ENCODE results near the gene ACAA2.
"Not testable (repeated sequence)": the region's sequence is repeated elsewhere in the genome, so short reads cannot be mapped to it uniquely, and the experiment has no call there.

Gene ACAA2

DNA sequence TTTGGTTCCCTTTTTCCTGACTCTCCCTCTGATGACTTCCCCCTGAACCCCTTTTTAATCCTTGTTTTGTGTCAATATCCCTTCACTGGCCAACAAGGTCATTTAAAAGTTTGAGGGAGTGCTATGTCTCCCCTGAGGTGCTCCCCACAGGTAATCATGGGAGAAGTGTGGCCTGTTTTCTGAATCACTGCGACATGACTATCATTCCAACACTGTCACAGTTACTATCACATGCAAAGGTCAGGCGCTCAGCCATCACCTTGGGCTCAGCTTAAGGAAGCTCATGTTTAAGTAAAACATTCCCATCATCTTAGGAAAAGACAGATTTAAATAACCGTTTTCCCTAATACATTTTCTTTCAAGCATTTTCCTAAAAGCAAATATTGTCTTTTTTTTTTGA, 20.9 kb upstream of the ACAA2 start:
- Mint-ChIP-seq H3K4me1 (no peaks in the 10 kb centered on the region), H3K36me3 (peaks cover 3% of the 10 kb centered on the region), H3K4me3 (no peak overlapping the region), H3K27ac (no peak overlapping the region), H3K27me3 (no peaks in the 10 kb centered on the region), H3K9me3 (no peaks in the 10 kb centered on the region)

DNA sequence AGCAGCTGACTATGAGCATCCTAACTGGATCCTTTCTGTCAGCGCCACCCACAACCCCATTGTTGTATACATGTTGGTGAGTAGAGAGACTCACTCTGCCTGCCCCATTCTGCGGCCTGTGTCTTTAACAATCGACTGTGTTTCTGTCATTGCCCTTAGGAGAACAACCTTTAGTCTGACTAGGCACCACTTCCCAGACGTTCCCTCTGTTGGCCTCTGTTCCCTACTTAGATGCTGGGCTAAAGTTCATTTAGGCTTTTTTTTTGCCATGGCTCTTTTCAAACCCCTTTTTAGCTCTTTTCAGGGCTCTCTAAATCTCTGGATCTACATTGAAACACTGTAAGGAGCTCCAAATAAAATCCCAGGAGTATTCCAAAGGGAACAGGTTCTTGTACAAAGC, 20.5 kb upstream of the ACAA2 start:
- peaks cover 3% of the 10 kb centered on the region for H3K36me3 Mint-ChIP-seq
- H3K27ac Mint-ChIP-seq = no peak overlapping the region
- H3K9me3 Mint-ChIP-seq = no peaks in the 10 kb centered on the region
- H3K4me1 Mint-ChIP-seq = no peaks in the 10 kb centered on the region
- H3K27me3 Mint-ChIP-seq = no peaks in the 10 kb centered on the region
- H3K4me3 Mint-ChIP-seq = no peak overlapping the region

DNA sequence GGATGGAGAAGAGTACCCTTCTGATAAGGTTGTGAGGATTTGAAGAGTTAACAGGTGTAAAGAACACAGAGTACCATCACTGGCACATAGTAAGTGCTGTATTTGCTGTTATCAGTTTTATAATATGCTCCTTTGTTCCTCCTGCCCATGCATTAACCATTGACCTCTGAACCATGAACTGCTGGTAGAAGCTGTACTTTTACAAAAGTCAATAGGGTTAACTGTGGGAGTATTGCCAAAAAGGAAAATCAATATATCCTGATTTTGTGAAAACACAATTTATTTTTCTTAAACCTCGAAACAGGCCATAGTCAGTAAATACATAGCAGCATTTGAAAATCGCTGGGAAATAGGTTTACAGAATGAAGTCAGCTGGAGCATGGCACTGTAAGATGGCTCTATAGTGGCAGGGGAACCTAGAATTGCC, 18.9 kb upstream of the ACAA2 start:
- Mint-ChIP-seq H3K4me1 (no peaks in the 10 kb centered on the region), H3K27me3 (no peaks in the 10 kb centered on the region), H3K36me3 (peaks cover 8% of the 10 kb centered on the region), H3K9me3 (peaks cover 5% of the 10 kb centered on the region), H3K4me3 (no peak overlapping the region), H3K27ac (no peak overlapping the region)

DNA sequence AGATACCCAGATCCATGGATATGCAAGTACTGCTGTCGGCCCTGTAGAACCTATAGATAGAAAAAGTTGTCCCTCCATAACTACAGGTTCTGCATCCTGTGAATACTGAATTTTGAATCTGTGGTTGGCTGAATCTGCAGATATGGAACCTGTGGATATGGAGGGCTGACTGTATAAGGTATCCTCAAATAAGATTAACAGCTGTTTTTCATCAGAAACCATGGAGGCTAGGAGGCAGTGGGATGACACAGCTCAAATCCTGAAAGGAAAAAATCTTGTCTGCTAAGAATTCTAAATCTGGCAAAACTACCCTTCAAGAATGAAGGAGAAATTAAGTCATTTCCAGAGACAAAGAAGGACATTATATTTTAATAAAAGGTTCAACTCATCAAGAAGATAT, 14.7 kb upstream of the ACAA2 start:
- Mint-ChIP-seq H3K9me3 (peaks cover 6% of the 10 kb centered on the region), H3K4me3 (no peak overlapping the region), H3K27me3 (no peaks in the 10 kb centered on the region), H3K27ac (no peak overlapping the region), H3K36me3 (peaks cover 14% of the 10 kb centered on the region), H3K4me1 (peaks cover 3% of the 10 kb centered on the region)

DNA sequence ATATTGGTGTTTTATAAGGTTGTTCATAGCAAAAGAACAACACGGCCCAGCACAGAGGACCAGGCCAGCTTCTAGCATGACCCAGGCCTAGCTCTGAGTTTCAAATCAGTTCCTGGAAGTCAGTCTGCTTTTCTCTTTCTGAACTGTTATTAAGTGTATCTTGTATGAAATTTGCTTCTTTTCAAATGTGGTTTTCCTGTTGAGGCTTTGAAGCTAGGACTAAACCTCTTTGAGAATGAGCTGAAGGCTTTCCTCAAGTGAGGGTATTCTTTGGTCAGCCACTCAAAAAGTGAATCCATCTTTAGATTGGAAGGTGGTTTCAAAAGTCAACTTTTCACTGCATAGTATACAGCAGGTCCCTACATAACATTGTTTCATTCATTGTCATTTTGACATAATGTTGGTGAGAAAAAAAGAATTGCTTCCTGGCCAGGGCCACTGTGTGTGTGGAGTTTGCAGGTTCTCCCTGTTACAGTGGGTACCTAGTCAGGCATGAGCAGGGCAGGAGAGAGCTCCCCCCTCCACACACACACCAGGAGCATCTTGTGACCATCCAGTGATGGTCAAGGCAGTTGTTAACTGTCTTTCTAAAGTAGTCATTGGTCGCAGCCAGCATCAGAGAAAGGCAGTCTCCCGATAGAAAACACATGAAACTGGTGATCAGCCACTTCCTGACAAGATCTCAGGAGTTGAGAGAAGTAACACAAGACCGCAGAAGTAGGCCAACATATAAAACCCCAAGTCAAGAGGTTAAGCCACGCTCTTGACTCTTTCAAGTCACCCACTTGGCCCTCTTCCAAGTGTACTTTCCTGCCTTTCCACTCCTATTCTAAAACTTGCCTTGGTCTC, 6.7 kb upstream of the ACAA2 start:
- Mint-ChIP-seq H3K27me3 (no peaks in the 10 kb centered on the region), H3K36me3 (peaks cover 3% of the 10 kb centered on the region), H3K4me1 (peaks cover 60% of the 10 kb centered on the region), H3K4me3 (peak overlapping the region; percentile 59), H3K9me3 (no peaks in the 10 kb centered on the region), H3K27ac (peak overlapping the region; percentile 68)

DNA sequence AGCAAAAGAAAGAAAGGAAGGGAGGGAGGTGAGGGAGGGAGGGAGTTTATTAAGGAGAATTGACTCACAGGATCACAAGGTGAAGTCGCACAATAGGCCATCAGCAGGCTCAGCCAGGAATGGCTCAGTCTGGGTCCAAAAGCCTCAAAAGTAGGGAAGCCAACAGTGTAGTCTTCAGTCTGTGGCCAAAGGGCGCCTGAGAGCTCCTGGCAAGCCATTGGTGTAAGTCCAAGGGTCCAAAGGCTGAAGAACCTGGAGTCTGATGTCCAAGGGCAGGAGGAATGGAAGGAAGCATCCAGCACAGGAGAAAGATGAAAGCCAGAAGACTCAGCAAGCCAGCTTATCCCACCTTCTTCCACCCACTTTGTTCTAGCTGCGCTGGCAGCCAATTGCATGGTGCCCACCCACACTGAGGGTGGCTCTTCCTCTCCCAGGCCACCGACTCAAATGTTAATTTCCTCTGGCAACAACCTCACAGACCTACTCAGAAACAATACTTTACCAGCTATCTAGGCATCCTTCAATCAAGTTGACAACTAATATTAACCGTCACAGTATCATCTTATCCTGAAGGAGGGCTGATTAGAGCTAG, 5.8 kb upstream of the ACAA2 start:
- peak overlapping the region; percentile 59 for H3K4me3 Mint-ChIP-seq
- H3K4me1 Mint-ChIP-seq = peaks cover 66% of the 10 kb centered on the region
- H3K9me3 Mint-ChIP-seq = no peaks in the 10 kb centered on the region
- peak overlapping the region; percentile 65 for H3K27ac Mint-ChIP-seq
- no peaks in the 10 kb centered on the region for H3K36me3 Mint-ChIP-seq
- H3K27me3 Mint-ChIP-seq = no peaks in the 10 kb centered on the region

DNA sequence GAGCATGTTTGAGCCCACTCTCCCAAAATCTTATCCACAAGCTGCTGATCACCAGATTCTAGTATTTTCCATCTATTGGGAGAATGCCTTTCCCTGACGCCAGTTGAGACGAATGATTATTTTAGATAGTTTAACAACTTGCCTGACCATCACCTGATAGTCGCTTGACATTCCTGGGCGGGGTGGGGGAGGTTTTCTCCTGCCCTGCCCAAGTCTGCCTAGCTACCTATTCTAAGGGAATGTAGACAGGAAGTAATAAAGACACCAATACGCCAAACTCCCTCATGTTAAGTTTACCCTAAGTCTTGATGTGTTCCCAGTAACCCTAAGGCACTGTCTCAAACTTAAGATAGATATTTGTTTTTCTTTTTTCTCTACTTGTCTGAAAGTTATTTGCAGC, 4.6 kb upstream of the ACAA2 start:
- peak overlapping the region; percentile 4 for H3K27ac Mint-ChIP-seq
- H3K27me3 Mint-ChIP-seq = no peaks in the 10 kb centered on the region
- H3K9me3 Mint-ChIP-seq = no peaks in the 10 kb centered on the region
- H3K4me1 Mint-ChIP-seq = peaks cover 72% of the 10 kb centered on the region
- H3K36me3 Mint-ChIP-seq = no peaks in the 10 kb centered on the region
- H3K4me3 Mint-ChIP-seq = no peak overlapping the region

DNA sequence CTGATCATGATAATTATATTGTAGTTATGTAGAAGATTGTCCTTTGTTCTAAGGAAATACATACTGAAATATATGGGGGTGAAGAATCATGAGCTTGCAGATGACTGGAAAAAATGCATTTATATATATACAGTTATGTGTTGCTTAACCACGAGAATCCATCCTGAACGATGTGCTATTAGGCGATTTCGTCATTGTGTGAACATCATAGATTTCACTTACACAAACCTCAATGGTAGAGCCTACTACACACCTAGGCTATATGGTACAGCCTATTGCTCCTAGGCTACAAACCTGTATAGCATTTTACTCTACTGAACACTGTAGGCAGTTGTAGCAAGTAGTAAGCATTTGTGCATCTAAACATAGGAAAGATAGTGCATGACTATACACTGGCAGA, 2.6 kb upstream of the ACAA2 start:
- Mint-ChIP-seq H3K27ac (no peak overlapping the region), H3K9me3 (no peaks in the 10 kb centered on the region), H3K4me3 (no peak overlapping the region), H3K4me1 (peaks cover 80% of the 10 kb centered on the region), H3K27me3 (no peaks in the 10 kb centered on the region), H3K36me3 (no peaks in the 10 kb centered on the region)

DNA sequence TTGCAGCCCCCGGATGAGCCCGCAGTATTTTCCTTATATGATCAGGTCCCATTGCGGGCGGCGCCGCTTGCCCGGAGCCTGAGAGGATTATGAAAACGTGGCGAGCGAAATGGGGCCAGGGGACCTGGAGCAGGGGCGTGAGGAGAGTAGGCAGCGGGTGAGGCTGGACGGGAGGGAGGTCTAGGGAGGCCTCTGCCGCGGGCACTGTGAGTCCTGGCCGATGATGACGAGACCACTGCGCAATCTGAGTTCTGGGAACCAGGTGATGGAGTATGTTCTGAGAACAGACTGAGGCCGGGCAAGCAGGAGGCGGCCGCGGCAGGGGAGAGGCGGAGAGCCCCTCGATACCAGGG, 790 bp upstream of the ACAA2 start:
- Mint-ChIP-seq H3K27me3 (no peaks in the 10 kb centered on the region), H3K36me3 (peaks cover 10% of the 10 kb centered on the region), H3K9me3 (no peaks in the 10 kb centered on the region), H3K4me1 (peaks cover 71% of the 10 kb centered on the region), H3K4me3 (peak overlapping the region; percentile 97), H3K27ac (peak overlapping the region; percentile 96)

DNA sequence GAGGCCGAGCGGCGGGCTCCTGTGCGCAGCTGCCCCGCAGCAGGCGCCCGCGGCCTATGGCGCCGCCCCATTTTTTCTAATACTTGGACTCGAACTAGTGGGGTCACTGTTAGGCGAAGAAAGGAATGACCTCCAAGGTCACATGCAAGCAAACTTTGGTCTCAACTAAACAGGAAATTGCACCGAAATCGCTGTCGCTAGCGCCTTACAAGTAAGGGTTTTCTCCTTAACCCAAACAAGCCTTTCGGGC, 339 bp downstream of the ACAA2 start:
- Mint-ChIP-seq H3K27ac (no peak overlapping the region), H3K9me3 (peaks cover 4% of the 10 kb centered on the region), H3K4me1 (peaks cover 62% of the 10 kb centered on the region), H3K27me3 (no peaks in the 10 kb centered on the region), H3K36me3 (peaks cover 16% of the 10 kb centered on the region), H3K4me3 (peak overlapping the region; percentile 97)

DNA sequence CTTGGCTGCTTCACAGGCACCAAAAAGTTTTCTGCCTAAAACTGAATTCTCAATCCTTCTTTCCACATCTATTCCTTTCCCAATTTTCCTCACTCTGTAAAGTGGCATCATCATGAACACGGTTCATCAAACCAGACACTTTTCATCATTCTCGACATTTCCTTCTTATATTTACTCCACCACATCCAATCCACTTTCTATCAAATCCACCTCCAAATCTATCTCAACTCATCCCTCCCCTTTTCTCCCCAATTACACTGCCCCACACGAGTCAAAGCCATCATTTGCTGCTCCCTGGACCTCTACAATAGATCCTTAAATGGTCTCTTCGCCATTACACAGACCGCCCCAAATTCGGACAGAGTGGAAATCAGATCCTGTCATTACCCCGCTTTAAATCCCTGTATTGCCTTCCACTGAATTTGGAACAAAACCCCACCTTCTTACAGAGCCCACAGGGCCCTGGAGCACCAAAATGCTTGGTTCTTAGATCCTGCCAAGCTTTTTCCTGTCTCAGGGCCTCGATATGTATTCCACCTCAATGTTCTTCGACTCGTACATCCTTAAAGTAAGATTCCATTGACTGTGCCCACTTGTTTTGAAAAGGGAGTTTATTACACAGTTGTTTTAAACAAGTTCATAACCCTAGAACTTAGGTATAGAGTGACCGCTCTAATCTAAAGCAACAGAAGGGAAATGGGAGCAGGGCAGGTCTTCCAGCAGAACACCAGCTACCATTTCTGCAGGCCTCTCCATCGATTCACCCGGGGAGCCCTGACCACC, 856 bp downstream of the ACAA2 start:
- Mint-ChIP-seq H3K4me3 (peak overlapping the region; percentile 97), H3K27me3 (no peaks in the 10 kb centered on the region), H3K9me3 (peaks cover 4% of the 10 kb centered on the region), H3K27ac (peak overlapping the region; percentile 15), H3K4me1 (peaks cover 57% of the 10 kb centered on the region), H3K36me3 (peaks cover 19% of the 10 kb centered on the region)

DNA sequence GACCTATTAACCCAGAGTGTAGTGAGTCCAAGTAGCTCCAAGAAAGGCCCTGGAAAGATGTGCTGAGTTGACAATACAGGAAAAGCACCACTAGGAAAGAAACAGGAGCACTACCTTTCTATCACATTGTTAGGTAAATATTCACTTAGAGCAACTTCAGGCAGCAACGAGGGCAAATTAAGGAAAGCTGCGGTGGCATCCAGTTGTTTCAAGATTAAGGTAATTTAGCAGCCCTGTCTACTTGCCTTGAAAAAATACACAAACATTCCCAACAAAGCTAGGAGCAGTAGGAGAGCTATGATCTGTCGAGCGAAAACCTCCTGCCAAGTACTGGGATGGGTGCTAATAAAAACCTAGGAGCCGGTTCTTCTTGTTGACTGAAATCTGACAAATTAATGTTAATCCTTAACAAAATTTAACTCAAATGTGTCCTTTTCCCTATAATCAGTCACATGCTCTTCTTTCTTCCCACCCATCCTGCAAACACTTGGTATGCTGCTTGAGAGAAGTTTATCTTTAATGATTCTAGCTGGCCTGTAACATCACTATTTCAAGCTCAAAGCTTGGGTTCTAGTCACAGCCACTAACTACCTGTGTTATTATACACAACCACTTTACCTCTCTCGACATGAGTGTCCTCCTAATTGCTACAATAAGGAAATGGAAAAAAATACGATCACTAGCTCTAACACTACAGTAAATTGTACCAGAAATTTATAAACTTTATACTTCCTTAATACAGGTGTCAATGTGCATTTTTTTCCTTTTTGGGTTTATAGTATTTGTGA, 2.0 kb downstream of the ACAA2 start:
- H3K27ac Mint-ChIP-seq = no peak overlapping the region
- no peaks in the 10 kb centered on the region for H3K27me3 Mint-ChIP-seq
- H3K36me3 Mint-ChIP-seq = peaks cover 19% of the 10 kb centered on the region
- H3K9me3 Mint-ChIP-seq = peaks cover 4% of the 10 kb centered on the region
- peaks cover 55% of the 10 kb centered on the region for H3K4me1 Mint-ChIP-seq
- H3K4me3 Mint-ChIP-seq = no peak overlapping the region

DNA sequence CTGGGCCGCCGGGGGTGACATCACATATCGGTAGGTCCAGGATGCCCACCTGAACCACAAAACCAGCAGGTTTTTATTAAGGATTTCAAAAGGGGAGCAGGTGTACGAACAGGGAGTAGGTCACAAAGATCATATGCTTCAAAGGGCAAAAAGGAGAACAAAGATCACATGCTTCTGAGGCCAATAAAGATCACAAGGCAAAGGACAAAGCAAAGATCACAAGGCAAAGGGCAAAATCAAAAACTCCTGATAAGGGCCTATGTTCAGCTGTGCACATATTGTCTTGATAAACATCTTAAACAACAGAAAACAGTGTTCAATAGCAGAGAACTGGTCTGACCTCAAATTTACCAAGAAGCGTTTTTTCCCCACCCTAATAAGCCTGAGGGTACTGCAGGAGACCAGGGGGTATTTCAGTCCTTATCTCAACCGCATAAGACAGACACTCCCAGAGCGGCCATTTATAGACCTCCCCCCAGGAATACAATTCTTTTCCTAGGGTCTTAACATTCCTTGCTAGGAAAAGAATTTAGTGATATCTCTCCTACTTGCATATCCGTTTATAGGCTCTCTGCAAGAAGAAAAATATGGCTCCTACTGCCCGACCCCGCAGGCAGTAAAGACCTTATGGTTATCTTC, 4.7 kb downstream of the ACAA2 start:
- H3K27ac Mint-ChIP-seq, H3K9me3 Mint-ChIP-seq, H3K27me3 Mint-ChIP-seq, H3K4me3 Mint-ChIP-seq: not testable (repeated sequence)
- Mint-ChIP-seq H3K4me1 (peaks cover 55% of the 10 kb centered on the region), H3K36me3 (peaks cover 19% of the 10 kb centered on the region)

DNA sequence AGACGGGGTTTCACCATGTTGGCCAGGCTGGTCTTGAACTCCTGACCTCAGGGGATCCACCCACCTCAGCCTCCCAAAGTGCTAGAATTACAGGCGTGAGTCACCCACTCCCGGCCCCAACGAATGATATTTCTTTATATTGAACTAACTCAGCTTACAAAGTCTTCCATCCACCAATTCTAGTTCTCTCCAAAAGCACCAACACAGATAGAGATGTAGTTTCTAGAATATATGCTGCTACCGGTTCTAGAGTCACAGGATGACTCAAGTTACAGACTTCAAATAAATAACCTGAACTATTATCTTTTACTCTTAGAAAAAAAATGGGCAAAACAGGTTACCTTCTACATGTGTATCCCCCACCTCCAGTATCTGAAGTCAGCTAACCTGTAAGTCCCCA, 9.2 kb downstream of the ACAA2 start:
- peaks cover 14% of the 10 kb centered on the region for H3K36me3 Mint-ChIP-seq
- H3K9me3 Mint-ChIP-seq = peaks cover 4% of the 10 kb centered on the region
- no peaks in the 10 kb centered on the region for H3K27me3 Mint-ChIP-seq
- peaks cover 28% of the 10 kb centered on the region for H3K4me1 Mint-ChIP-seq
- H3K4me3 Mint-ChIP-seq = no peak overlapping the region
- no peak overlapping the region for H3K27ac Mint-ChIP-seq

DNA sequence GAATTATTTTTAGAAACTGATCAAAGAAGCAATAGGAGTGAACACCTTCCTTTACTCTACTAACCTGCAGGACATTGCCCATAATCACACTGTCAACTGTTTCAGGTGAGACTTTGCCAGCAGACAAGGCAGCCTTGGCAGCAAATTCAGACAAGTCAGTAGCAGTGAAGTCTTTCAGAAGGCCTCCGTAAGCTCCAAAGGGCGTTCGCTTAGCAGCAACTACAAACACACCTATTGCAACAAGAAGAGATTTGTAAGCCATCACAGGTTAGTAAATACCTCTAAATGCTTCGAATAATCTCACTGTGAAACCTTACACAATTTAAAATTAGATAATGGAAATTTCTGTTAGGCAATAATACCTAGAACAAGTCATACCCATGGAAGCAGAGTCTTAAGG, 10.7 kb downstream of the ACAA2 start:
- peaks cover 5% of the 10 kb centered on the region for H3K36me3 Mint-ChIP-seq
- no peak overlapping the region for H3K27ac Mint-ChIP-seq
- no peaks in the 10 kb centered on the region for H3K9me3 Mint-ChIP-seq

More for the DNA sequence above, 10.7 kb downstream of the ACAA2 start:
- Mint-ChIP-seq H3K27me3 (no peaks in the 10 kb centered on the region), H3K4me1 (peaks cover 28% of the 10 kb centered on the region), H3K4me3 (no peak overlapping the region)
